Ishikawa (cell line): ENCODE results near the gene CORO1C.

Experiments used
- CEBPB ChIP-seq: IDR thresholded peaks from 2 replicates; pipeline ENCODE4 v1.6.1; 2012
- CREB1 ChIP-seq: IDR thresholded peaks from 2 replicates; pipeline ENCODE4 v1.6.1; 2012; ENCODE audit warnings: low read depth
- EGR1 ChIP-seq: IDR thresholded peaks from 2 replicates; pipeline ENCODE4 v1.6.1; 2012
- EP300 ChIP-seq: IDR thresholded peaks from 2 replicates; pipeline ENCODE4 v1.6.1; 2012; ENCODE audit warnings: borderline replicate concordance
- FOXM1 ChIP-seq: IDR thresholded peaks from 2 replicates; pipeline ENCODE4 v1.6.1; 2012; ENCODE audit warnings: low read depth, borderline replicate concordance
- MAX ChIP-seq: IDR thresholded peaks from 2 replicates; pipeline ENCODE4 v1.6.1; 2012
- NFIC ChIP-seq: IDR thresholded peaks from 2 replicates; pipeline ENCODE4 v1.6.1; 2012
- RAD21 ChIP-seq: IDR thresholded peaks from 2 replicates; pipeline ENCODE4 v1.6.1; 2012; ENCODE audit warnings: low read depth
- REST ChIP-seq: IDR thresholded peaks from 2 replicates; pipeline ENCODE4 v1.6.1; 2012; ENCODE audit warnings: low read depth, mild to moderate bottlenecking
- TAF1 ChIP-seq: IDR thresholded peaks from 2 replicates; pipeline ENCODE4 v1.6.1; 2012; ENCODE audit warnings: low read depth, mild to moderate bottlenecking
- TCF12 ChIP-seq: IDR thresholded peaks from 2 replicates; pipeline ENCODE4 v1.6.1; 2012; ENCODE audit warnings: low read depth
- TEAD4 ChIP-seq: IDR thresholded peaks from 2 replicates; pipeline ENCODE4 v1.6.1; 2012
- YY1 ChIP-seq: IDR thresholded peaks from 2 replicates; pipeline ENCODE4 v1.6.1; 2012; ENCODE audit warnings: low read depth
- ZBTB7A ChIP-seq: IDR thresholded peaks from 2 replicates; pipeline ENCODE4 v1.6.1; 2012; ENCODE audit warnings: low read depth

GRCh38 chr12:108702595-108703320 is 28.6 kb downstream of the CORO1C start:
- TF ChIP-seq CREB1 (no peak), MAX (no peak), EP300 (no peak), YY1 (no peak), NFIC (no peak), REST (no peak), TAF1 (no peak), RAD21 (no peak), TCF12 (no peak), EGR1 (no peak), FOXM1 (no peak), ZBTB7A (no peak), TEAD4 (no peak), CEBPB (no peak)
